Vagina (tissue), 2 donors: ENCODE results near the gene ZBTB7C.

Source experiments
- POLR2A ChIP-seq, 2 donors: fragments of 450-650 bp; IDR thresholded peaks; one replicate each; pipeline ENCODE4 v1.6.1; 2017; ENCODE audit warnings: antibody characterized with exemption in 2 of 2, mild to moderate bottlenecking in 2 of 2, moderate library complexity in 2 of 2
- POLR2AphosphoS5 ChIP-seq, 2 donors: sonication (generic); formaldehyde crosslinking; IDR thresholded peaks; one replicate each; pipeline ENCODE4 v1.9.0; 2017; ENCODE audit warnings: antibody characterized with exemption in 2 of 2, mild to moderate bottlenecking in 2 of 2, low read depth in 1 of 2; ENCODE audit not compliant: insufficient read depth in 1 of 2
- TF ChIP-seq, protein P1 (sequence below), 3 experiments: fragments of 450-650 bp in 2 of 3; fragments of 200-600 bp in 1 of 3; sonication (generic) in 1 of 3; IDR thresholded peaks; one replicate each; pipeline ENCODE4 v1.5.1; 2017 to 2019; ENCODE audit warnings: antibody characterized with exemption in 3 of 3, mild to moderate bottlenecking in 2 of 3, moderate library complexity in 2 of 3

DNA sequence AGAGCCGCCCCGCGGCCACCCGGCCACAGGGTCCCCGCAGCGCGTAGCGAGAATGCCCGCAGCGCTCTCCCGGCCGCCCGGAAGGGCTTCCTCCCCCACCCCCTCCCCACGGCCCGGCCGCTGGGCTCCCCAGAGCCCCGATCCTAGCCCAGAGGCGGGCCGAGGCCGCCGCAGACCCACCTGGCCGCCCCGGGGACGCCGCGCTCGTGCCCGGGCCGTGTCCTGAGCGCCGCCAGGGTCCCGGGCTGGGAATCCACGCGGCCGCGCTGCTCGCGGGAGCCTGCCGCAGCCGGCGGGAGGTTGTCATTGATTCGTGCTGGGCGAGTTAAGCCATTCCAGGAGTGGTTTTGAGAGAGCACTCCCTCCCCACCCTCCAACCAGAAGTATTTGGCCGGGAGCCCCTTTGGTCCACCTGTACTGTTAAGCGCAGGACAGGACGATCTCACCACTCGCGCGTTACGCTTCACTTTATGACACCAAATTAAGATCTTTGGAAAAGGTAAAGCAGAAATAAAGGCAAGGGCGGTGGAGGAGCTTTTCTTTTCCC, 272.3 kb downstream of the ZBTB7C start:
- TF ChIP-seq POLR2A (IDR thresholded peaks at IDR 0.05) (no peak), POLR2AphosphoS5 (IDR thresholded peaks at IDR 0.05; ENCODE audit: insufficient read depth in 1 of 2, low read depth in 1 of 2) (no peak)
- TF ChIP-seq, protein P1, sequence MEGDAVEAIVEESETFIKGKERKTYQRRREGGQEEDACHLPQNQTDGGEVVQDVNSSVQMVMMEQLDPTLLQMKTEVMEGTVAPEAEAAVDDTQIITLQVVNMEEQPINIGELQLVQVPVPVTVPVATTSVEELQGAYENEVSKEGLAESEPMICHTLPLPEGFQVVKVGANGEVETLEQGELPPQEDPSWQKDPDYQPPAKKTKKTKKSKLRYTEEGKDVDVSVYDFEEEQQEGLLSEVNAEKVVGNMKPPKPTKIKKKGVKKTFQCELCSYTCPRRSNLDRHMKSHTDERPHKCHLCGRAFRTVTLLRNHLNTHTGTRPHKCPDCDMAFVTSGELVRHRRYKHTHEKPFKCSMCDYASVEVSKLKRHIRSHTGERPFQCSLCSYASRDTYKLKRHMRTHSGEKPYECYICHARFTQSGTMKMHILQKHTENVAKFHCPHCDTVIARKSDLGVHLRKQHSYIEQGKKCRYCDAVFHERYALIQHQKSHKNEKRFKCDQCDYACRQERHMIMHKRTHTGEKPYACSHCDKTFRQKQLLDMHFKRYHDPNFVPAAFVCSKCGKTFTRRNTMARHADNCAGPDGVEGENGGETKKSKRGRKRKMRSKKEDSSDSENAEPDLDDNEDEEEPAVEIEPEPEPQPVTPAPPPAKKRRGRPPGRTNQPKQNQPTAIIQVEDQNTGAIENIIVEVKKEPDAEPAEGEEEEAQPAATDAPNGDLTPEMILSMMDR (IDR thresholded peaks at IDR 0.05) = no peak
